Stimulated activated naive CD4-positive, alpha-beta T cell (primary cell): ENCODE measurements around the gene CFAP97.
"Not testable (repeated sequence)": the region's sequence is repeated elsewhere in the genome, so short reads cannot be mapped to it uniquely, and the experiment has no call there.

Source experiments
- DNase-seq, 6 experiments: peaks; one replicate each; lab custom pipeline; 2025; lab: John Stamatoyannopoulos, UW

The CFAP97 gene

GRCh38 chr4:185142912-185143600, 60.7 kb downstream of the CFAP97 start, which contains the start of gene SLC25A4:
SLC25A4 (plus strand) TSS chr4:185143266; CDS start chr4:185143373, 107 bp downstream.
- DNase-seq = peak; percentile 62 to 77 (median 70)

- peak in 1 of 6 experiments; percentile 31 for DNase-seq
Measured at GRCh38 chr4:185142564-185142911, 61.3 kb downstream of the CFAP97 start.

GRCh38 chr4:185141777-185142176, 62.0 kb downstream of the CFAP97 start:
- DNase-seq = no peak

- no peak for DNase-seq
Measured at GRCh38 chr4:185139736-185140135, 64.1 kb downstream of the CFAP97 start.

- DNase-seq = no peak
Measured at GRCh38 chr4:185138161-185138560, 65.6 kb downstream of the CFAP97 start.

GRCh38 chr4:185137233-185137925, 66.4 kb downstream of the CFAP97 start:
- no peak for DNase-seq

GRCh38 chr4:185134307-185134869, 69.4 kb downstream of the CFAP97 start:
- peak in 2 of 6 experiments; percentile 43 to 55 for DNase-seq

- DNase-seq = peak in 3 of 6 experiments; percentile 11 to 17 (median 14)
Measured at GRCh38 chr4:185128272-185129119, 75.3 kb downstream of the CFAP97 start.

GRCh38 chr4:185127021-185127925, 76.5 kb downstream of the CFAP97 start:
- peak in 1 of 6 experiments; percentile 7 for DNase-seq

GRCh38 chr4:185124006-185124405, 79.8 kb downstream of the CFAP97 start:
- DNase-seq = no peak

- no peak for DNase-seq
Measured at GRCh38 chr4:185122681-185123345, 81.0 kb downstream of the CFAP97 start.

GRCh38 chr4:185120631-185120946, 83.2 kb downstream of the CFAP97 start:
- no peak for DNase-seq

- no peak for DNase-seq
Measured at GRCh38 chr4:185119927-185120630, 83.7 kb downstream of the CFAP97 start.

GRCh38 chr4:185119467-185119866, 84.3 kb downstream of the CFAP97 start:
- DNase-seq = not testable (repeated sequence)

GRCh38 chr4:185118876-185119275, 84.9 kb downstream of the CFAP97 start:
- DNase-seq = no peak

GRCh38 chr4:185117300-185117934, 86.4 kb downstream of the CFAP97 start:
- DNase-seq = no peak

GRCh38 chr4:185115827-185116232, 88.0 kb downstream of the CFAP97 start:
- DNase-seq = no peak

GRCh38 chr4:185113340-185113739, 90.5 kb downstream of the CFAP97 start:
- no peak for DNase-seq

- no peak for DNase-seq
Measured at GRCh38 chr4:185112104-185112503, 91.7 kb downstream of the CFAP97 start.
